Left lung (tissue), 10 donors: Measurements from ENCODE around the gene MUC20. TPM values are rescaled to one million over a fixed set of nuclear protein-coding genes. Genes with fewer than 3 reads are reported as not detected.
"Not testable (repeated sequence)": the region's sequence is repeated elsewhere in the genome, so short reads cannot be mapped to it uniquely, and the experiment has no call there.

Experiments used
- ATAC-seq: fragments of 200-7000 bp; cut with Tn5 transposase; one replicate; pipeline ENCODE4 v1.9.1; 2020; ENCODE audit warnings: moderate library complexity
- DNase-seq, 4 donors: peaks; one replicate each; pipeline ENCODE4 v3.0.0-alpha.2; 2013 to 2020
- H3K27ac ChIP-seq, 2 donors: fragments of 200-600 bp; sonication (generic) in 1 of 2; one replicate each; pipeline versions ENCODE4 v1.5.0 to v1.8.0; 2020 to 2021
- H3K27me3 ChIP-seq, 2 donors: fragments of 200-600 bp; sonication (generic) in 1 of 2; one replicate each; pipeline versions ENCODE4 v1.5.0 to v1.8.0; 2020 to 2021
- H3K36me3 ChIP-seq, 2 donors: fragments of 200-600 bp; sonication (generic) in 1 of 2; one replicate each; pipeline versions ENCODE4 v1.5.0 to v1.8.0; 2020 to 2021
- H3K4me1 ChIP-seq, 2 donors: fragments of 200-600 bp; one replicate each; pipeline ENCODE4 v1.8.0; 2021
- H3K4me3 ChIP-seq, 2 donors: fragments of 200-600 bp; sonication (generic) in 1 of 2; one replicate each; pipeline versions ENCODE4 v1.5.0 to v1.8.0; 2020 to 2021; ENCODE audit warnings: mild to moderate bottlenecking in 1 of 2
- H3K9me3 ChIP-seq, 2 donors: fragments of 200-600 bp; sonication (generic) in 1 of 2; one replicate each; pipeline versions ENCODE4 v1.5.0 to v1.8.0; 2020 to 2021
- intact Hi-C, 2 donors: fragments of 100-400 bp; cut with DNase I; formaldehyde crosslinking; loops; one replicate each; pipeline versions ENCODE4 v1.11.2 to v1.14.2; 2022
- polyA plus RNA-seq, 6 donors: library from polyadenylated mRNA; unstranded; fragments of 120-200 nt; gene quantifications; one replicate each; pipeline ENCODE4 v1.2.1, GENCODE V29; 2013; ENCODE audit not compliant: insufficient read length in 6 of 6
- total RNA-seq, 2 donors: library from RNA; stranded (reverse); fragmentation: NEBNext Ultra II Directional; extraction: Animal tissue kit (Norgen Biotek cat#: 25700); gene quantifications; one replicate each; pipeline ENCODE4 v1.2.1, GENCODE V29; 2021
- TF ChIP-seq, protein P1 (sequence below), 2 donors: fragments of 200-600 bp; sonication (generic) in 1 of 2; IDR thresholded peaks; one replicate each; pipeline versions ENCODE4 v1.5.0 to v1.8.0; 2021; ENCODE audit warnings: antibody characterized with exemption in 2 of 2
- donor health status: DM: no; HTN: yes; CAD: no.
- donor health status: DM: no; HTN: no; CAD: no.

Gene MUC20
- total and polyA plus RNA-seq, 8 donors: 7.7 to 22.2 (median 14.0) TPM

DNA sequence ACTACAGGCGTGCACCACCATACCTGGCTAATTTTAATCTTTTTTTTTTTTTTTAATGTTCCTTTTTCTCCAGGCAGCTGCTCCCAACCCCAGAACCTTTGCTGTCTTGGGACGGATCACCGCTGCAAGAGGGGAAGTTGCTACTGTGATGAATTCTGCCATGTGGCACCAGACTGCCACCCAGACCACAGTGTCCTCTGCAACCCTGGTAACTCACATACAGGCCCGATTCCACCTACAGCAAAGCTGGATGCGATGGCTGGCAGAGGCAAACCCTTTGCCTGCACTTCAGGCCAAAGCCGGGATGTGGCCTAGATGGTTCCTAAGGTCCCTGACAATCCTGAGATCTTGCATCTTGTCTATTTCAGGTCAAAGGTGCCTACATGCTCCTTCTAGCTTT lies 12.7 kb upstream of the MUC20 start:
- no peak for ATAC-seq

DNA sequence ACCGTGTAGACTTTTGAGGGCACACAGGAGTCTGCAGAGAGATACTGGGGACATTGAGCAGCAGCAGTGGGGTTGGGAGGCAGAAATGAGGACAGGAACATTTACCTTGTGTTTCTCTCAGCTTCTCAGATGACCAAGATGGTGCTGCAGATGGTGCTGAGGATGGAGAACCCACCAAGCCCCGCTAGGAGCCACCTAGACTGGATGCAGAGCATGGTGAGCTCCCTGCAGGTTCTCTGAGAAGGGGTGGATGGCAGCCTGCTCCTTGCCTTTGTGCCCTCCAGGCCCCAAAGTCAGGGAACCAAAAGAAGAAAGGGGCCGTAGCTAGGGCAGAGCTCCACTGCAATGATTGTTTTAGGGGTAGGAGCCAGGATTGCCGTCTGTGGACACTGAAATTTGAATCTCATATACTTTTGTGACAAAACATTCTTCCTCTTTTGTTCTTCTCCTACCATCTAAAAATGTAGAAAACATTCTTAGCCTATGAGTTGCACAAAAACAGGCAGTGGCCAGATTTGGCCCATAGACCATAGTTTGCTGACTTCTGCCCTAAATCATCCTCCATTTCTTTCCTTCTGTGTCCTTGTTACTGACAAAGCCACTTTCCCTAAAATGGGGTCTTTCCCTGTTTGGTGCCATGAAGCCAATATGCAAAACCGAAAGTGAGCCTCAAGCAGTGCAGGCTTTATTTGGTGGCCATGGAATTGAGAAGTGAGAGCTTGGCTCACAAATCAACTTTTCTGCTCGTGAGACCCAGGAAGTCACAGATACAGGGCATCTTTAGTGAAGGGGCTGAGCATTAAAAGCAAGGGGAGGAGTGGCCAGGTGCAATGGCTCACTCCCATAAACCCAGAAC lies 11.9 kb upstream of the MUC20 start:
- intact Hi-C loops: no loop called here
- TF ChIP-seq, protein P1, sequence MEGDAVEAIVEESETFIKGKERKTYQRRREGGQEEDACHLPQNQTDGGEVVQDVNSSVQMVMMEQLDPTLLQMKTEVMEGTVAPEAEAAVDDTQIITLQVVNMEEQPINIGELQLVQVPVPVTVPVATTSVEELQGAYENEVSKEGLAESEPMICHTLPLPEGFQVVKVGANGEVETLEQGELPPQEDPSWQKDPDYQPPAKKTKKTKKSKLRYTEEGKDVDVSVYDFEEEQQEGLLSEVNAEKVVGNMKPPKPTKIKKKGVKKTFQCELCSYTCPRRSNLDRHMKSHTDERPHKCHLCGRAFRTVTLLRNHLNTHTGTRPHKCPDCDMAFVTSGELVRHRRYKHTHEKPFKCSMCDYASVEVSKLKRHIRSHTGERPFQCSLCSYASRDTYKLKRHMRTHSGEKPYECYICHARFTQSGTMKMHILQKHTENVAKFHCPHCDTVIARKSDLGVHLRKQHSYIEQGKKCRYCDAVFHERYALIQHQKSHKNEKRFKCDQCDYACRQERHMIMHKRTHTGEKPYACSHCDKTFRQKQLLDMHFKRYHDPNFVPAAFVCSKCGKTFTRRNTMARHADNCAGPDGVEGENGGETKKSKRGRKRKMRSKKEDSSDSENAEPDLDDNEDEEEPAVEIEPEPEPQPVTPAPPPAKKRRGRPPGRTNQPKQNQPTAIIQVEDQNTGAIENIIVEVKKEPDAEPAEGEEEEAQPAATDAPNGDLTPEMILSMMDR (IDR thresholded peaks at IDR 0.05): no peak
- no peaks in the 10 kb centered on the region for H3K4me1 ChIP-seq
- H3K27ac ChIP-seq: no peak overlapping the region
- no peaks in the 10 kb centered on the region for H3K27me3 ChIP-seq
- H3K4me3 ChIP-seq: no peak overlapping the region
- no peak for ATAC-seq
- H3K9me3 ChIP-seq: no peaks in the 10 kb centered on the region
- no peak for DNase-seq
- H3K36me3 ChIP-seq: peaks cover 0 to 21% of the 10 kb centered on the region in 2 donors

More for the DNA sequence above, 12.7 kb upstream of the MUC20 start:
- TF ChIP-seq, protein P1 (IDR thresholded peaks at IDR 0.05): no peak
- H3K4me3 ChIP-seq: no peak overlapping the region
- no peak for DNase-seq
- no peaks in the 10 kb centered on the region for H3K27me3 ChIP-seq
- H3K9me3 ChIP-seq: no peaks in the 10 kb centered on the region
- H3K27ac ChIP-seq: no peak overlapping the region
- intact Hi-C loops: no loop called here
- H3K36me3 ChIP-seq: peaks cover 0 to 21% of the 10 kb centered on the region in 2 donors
- no peaks in the 10 kb centered on the region for H3K4me1 ChIP-seq

DNA sequence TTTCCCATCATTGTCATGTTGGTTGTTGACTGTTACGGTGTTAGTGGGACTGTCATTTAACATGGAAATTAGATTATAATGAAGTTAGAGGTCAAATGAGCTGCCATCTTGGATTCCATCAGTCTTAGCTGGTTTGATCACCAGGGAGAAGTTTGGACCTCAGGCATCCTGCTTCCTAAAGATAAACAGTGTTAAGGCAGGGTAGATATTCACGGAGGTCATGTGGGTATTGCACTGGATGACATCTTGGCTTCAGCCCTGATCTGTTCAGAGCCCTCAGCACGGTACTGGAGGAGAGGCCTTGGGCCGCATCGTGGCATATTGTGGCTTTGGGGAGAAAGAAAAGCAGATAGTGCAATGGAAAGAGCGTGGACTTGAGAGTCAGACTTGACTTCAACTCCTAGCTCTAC lies 11.1 kb upstream of the MUC20 start:
- Histone ChIP-seq H3K27ac (no peak overlapping the region), H3K4me1 (no peaks in the 10 kb centered on the region), H3K36me3 (peaks cover 0 to 25% of the 10 kb centered on the region in 2 donors), H3K4me3 (no peak overlapping the region), H3K9me3 (no peaks in the 10 kb centered on the region), H3K27me3 (no peaks in the 10 kb centered on the region)
- TF ChIP-seq, protein P1 (IDR thresholded peaks at IDR 0.05): no peak
- DNase-seq: no peak
- no peak for ATAC-seq
- intact Hi-C loops: no loop called here

DNA sequence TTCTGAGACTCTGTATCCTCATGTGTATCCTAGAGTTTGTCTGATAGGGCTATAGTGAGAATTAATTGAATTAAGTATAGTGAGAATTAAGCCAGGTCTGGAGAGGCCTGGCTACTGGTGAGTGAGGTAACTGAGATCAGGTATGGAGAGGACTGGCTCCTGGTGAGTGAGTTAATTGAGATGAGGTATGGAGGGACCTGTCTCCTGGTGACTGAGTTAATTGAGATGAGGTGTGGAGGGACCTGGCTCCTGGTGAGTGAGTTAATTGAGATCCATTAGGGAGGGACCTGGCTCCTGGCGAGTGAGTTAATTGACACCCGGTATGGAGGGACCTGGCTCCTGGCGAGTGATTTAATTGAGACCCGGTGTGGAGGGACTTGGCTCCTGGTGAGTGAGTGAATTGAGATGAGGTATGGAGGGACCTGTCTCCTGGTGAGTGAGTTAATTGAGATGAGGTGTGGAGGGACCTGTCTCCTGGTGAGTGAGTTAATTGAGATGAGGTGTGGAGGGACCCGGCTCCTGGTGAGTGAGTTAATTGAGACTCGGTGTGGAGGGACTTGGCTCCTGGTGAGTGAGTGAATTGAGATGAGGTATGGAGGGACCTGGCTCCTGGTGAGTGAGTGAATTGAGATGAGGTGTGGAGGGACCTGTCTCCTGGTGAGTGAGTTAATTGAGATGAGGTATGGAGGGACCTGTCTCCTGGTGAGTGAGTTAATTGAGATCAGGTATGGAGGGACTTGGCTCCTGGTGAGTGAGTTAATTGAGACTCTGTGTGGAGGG lies 10.5 kb upstream of the MUC20 start:
- ATAC-seq, H3K4me3 ChIP-seq, H3K27ac ChIP-seq, H3K27me3 ChIP-seq, H3K4me1 ChIP-seq, intact Hi-C loops, DNase-seq, H3K9me3 ChIP-seq: not testable (repeated sequence)
- peaks cover 0 to 31% of the 10 kb centered on the region in 2 donors for H3K36me3 ChIP-seq

DNA sequence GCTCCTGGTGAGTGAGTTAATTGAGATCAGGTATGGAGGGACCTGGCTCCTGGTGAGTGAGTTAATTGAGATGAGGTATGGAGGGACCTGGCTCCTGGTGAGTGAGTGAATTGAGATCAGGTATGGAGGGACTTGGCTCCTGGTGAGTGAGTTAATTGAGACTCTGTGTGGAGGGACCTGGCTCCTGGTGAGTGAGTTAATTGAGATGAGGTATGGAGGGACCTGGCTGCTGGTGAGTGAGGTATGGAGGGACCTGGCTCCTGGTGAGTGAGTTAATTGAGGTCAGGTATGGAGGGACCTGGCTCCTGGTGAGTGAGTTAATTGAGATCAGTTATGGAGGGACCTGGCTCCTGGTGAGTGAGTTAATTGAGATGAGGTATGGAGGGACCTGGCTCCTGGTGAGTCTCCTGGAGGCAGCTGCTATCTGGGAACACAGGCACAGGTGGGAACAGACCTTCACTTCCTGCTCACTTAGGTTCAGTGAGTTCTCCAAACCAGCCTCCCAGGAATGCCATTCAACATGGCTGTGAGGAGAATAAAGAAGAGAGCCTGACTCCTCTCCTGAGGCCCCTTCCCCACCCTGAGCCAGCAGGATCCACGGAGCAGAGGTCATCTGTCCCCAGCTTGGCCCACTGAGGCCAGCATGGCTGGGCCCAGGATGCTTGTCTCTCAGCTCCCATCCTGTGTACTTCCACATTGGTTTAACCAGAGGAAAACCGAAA lies 9.5 kb upstream of the MUC20 start:
- H3K36me3 ChIP-seq: peaks cover 0 to 36% of the 10 kb centered on the region in 2 donors
- H3K4me1 ChIP-seq, H3K27me3 ChIP-seq, H3K9me3 ChIP-seq, H3K27ac ChIP-seq, H3K4me3 ChIP-seq, intact Hi-C loops, DNase-seq, ATAC-seq: not testable (repeated sequence)
